Glutamatergic neuron (in vitro differentiated cells): ENCODE results near the gene MOGAT3. TPM values are rescaled to one million over a fixed set of nuclear protein-coding genes. Genes with fewer than 3 reads are reported as not detected.

ENCODE experiments used
- DNase-seq: peaks from one replicate; pipeline ENCODE4 v3.0.0; 2022
- H3K27ac Mint-ChIP-seq: one replicate; pipeline ENCODE4 v1.8.0; 2020; ENCODE audit warnings: mild to moderate bottlenecking, mixed read lengths, inconsistent platforms; ENCODE audit not compliant: unreplicated experiment
- H3K27me3 Mint-ChIP-seq: one replicate; pipeline ENCODE4 v1.8.0; 2020; ENCODE audit warnings: mild to moderate bottlenecking, moderate library complexity, mixed read lengths, inconsistent platforms; ENCODE audit not compliant: unreplicated experiment
- H3K36me3 Mint-ChIP-seq: one replicate; pipeline ENCODE4 v1.8.0; 2020; ENCODE audit warnings: mild to moderate bottlenecking, mixed read lengths, inconsistent platforms; ENCODE audit not compliant: unreplicated experiment
- H3K4me1 Mint-ChIP-seq: one replicate; pipeline ENCODE4 v1.8.0; 2020; ENCODE audit warnings: mild to moderate bottlenecking, low read depth, mixed read lengths, inconsistent platforms; ENCODE audit not compliant: unreplicated experiment
- H3K4me3 Mint-ChIP-seq: one replicate; pipeline ENCODE4 v1.8.0; 2020; ENCODE audit warnings: mild to moderate bottlenecking, mixed read lengths, inconsistent platforms; ENCODE audit not compliant: unreplicated experiment
- H3K9me3 Mint-ChIP-seq: one replicate; pipeline ENCODE4 v1.8.0; 2020; ENCODE audit warnings: mild to moderate bottlenecking, moderate library complexity, mixed read lengths, inconsistent platforms; ENCODE audit not compliant: unreplicated experiment
- CTCF ChIP-seq: fragments of 200-600 bp; sonication (generic); IDR thresholded peaks from one replicate; pipeline ENCODE4 v1.5.0; 2021; ENCODE audit not compliant: partially characterized antibody, unreplicated experiment
- total RNA-seq: library from RNA; stranded (reverse); fragmentation: NEBNext Ultra II Directional; extraction: Animal tissue kit (Norgen Biotek cat#: 25700); gene quantifications from one replicate; pipeline ENCODE4 v1.2.1, GENCODE V29; 2021; ENCODE audit not compliant: unreplicated experiment

MOGAT3 gene
- total RNA-seq, 1 donor from 2014 or later, result not detected

DNA sequence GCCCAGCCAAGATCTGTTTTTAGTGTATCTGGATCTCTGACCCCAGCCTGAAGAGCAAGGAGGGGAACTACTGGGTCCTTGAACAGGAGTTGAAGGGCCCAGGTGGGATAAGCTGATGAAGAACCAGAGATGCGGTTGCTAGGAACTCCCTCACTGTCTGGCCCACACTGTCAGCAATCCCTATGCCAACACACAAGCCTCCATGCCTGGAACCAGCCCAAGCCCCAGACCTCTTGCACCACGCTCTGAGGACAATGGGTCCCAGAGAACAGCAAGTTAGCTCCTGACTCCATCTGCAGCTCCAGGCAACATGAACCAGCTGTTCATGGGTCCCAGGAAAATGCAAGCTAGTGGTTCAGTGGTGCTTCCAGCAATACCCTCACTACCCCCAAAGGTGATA, 23.2 kb downstream of the MOGAT3 start:
- H3K27me3 Mint-ChIP-seq, result peaks cover 35% of the 10 kb centered on the region
- no peaks in the 10 kb centered on the region for H3K4me1 Mint-ChIP-seq
- peaks cover 6% of the 10 kb centered on the region for H3K9me3 Mint-ChIP-seq
- peaks cover 6% of the 10 kb centered on the region for H3K36me3 Mint-ChIP-seq
- no peak overlapping the region for H3K27ac Mint-ChIP-seq
- no peak overlapping the region for H3K4me3 Mint-ChIP-seq
- DNase-seq, result no peak
- TF ChIP-seq CTCF, result no peak

DNA sequence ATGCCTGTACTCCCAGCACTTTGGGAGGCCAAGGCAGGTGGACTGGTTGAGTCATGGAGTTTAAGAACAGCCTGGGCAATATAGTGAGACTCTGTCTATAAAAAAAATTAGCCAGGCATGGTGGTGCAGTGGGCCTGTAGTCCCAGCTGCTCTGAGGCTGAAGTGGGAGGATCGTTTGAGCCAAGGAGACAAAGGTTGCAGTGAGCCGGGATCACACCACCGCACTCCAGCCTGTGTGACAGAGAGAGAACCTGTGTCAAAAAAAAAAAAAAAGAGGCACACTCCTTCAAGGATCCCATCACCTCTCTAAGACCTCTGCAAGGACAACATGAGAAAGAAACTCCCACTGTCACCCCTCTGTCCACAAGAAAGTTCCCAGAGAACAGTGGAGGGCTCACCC, 25.2 kb downstream of the MOGAT3 start:
- no peak for TF ChIP-seq CTCF
- H3K27me3 Mint-ChIP-seq, result peaks cover 47% of the 10 kb centered on the region

GRCh38 chr7:101174322-101174854, 26.4 kb downstream of the MOGAT3 start:
- no peak for TF ChIP-seq CTCF
- no peak for DNase-seq
- Mint-ChIP-seq H3K36me3 (peaks cover 6% of the 10 kb centered on the region), H3K4me1 (peaks cover 10% of the 10 kb centered on the region), H3K27me3 (peaks cover 57% of the 10 kb centered on the region), H3K4me3 (no peak overlapping the region), H3K27ac (no peak overlapping the region), H3K9me3 (peaks cover 4% of the 10 kb centered on the region)

More for the DNA sequence above, 25.2 kb downstream of the MOGAT3 start:
- Mint-ChIP-seq H3K9me3 (peaks cover 3% of the 10 kb centered on the region), H3K4me1 (peaks cover 5% of the 10 kb centered on the region), H3K4me3 (no peak overlapping the region), H3K27ac (no peak overlapping the region), H3K36me3 (peaks cover 6% of the 10 kb centered on the region)
- DNase-seq, result no peak

- Mint-ChIP-seq H3K9me3 (peaks cover 7% of the 10 kb centered on the region), H3K4me3 (no peak overlapping the region), H3K36me3 (peaks cover 6% of the 10 kb centered on the region), H3K27ac (no peak overlapping the region), H3K27me3 (peaks cover 60% of the 10 kb centered on the region), H3K4me1 (peaks cover 12% of the 10 kb centered on the region)
- no peak for TF ChIP-seq CTCF
- DNase-seq, result no peak
Measured at GRCh38 chr7:101173752-101174244, 27.0 kb downstream of the MOGAT3 start.

- Mint-ChIP-seq H3K4me3 (peak overlapping the region; percentile 73), H3K36me3 (peaks cover 6% of the 10 kb centered on the region), H3K27ac (no peak overlapping the region), H3K4me1 (peaks cover 16% of the 10 kb centered on the region), H3K27me3 (peaks cover 62% of the 10 kb centered on the region), H3K9me3 (peaks cover 10% of the 10 kb centered on the region)
- no peak for DNase-seq
- no peak for TF ChIP-seq CTCF
Measured at GRCh38 chr7:101172854-101173751, 27.7 kb downstream of the MOGAT3 start.
